Measurements from ENCODE around the gene CTNNA2.
"Not testable (repeated sequence)": the region's sequence is repeated elsewhere in the genome, so short reads cannot be mapped to it uniquely, and the experiment has no call there.

CTNNA2 gene

DNA sequence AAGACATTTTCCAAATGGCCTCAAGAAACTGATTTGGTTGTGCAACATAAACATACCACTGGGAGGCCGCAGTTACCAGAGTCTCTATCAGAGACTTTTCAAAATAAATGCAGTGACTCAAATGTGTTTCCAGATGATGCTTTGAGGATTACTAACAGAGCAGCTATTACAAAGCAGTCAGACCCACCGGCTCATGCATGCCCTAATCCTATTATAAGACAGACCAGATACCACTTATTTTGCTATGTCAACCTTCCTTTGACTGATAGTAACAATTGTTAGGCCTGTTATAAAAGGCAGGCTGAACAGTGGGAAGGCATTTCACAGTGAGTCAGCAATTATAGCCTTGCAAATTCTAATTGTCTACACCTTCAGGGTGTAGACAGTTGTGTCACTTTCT is 574.0 kb downstream of the CTNNA2 start:
- no peak for DNase-seq (ENCODE audit: low read depth)

DNA sequence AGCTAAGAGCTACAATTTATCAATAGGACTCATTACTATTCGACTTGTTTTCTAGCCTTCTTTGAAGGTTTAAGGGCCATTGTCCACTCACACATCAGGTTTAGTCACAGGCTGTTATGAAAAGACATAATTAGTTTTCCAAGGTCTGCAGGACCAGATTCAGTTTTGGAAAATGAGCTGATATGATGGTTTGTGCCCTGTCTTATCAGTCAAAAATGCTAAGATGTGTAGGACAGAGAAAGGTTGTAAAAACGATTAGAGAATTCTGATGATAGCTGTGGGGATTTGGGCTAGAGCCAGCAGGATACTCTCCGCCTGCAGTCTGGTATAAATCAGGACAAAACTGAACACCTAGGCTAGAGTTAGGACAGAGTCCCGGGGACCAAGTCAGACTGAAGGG is 578.4 kb downstream of the CTNNA2 start:
- no peak for DNase-seq (ENCODE audit: low read depth)

DNA sequence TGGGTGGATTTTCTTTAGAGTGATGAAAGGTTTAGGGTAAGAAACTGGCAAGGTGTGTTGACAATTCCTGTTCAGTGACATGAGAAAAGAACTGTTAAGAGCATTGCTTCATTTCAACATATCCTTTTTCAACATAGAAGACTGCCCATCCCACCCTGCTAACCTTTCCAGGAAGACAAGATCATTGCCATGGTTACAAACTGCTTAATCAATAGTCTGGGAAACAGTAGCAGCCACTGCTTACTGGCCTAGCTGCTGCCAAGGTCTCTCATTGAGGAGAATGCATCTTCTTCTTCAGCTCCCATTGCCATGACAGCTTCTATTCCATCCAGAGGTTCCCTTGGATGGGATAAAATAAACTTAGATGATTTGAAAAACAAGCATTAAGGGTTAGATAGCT is 579.6 kb downstream of the CTNNA2 start:
- DNase-seq (ENCODE audit: low read depth) = no peak

DNA sequence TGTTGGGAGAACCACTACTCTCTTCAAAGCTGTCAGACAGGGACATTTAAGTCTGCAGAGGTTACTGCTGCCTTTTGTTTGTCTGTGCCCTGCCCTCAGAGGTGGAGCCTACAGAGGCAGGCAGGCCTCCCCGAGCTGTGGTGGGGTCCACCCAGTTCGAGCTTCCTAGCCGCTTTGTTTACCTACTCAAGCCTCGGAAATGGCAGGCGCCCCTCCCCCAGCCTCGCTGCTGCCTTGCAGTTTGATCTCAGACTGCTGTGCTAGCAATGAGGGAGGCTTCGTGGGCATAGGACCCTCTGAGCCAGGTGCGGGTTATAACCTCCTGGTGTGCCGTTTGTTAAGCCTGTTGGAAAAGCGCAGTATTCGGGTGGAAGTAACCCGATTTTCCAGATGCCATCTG is 585.7 kb downstream of the CTNNA2 start:
- DNase-seq (ENCODE audit: low read depth) = not testable (repeated sequence)

DNA sequence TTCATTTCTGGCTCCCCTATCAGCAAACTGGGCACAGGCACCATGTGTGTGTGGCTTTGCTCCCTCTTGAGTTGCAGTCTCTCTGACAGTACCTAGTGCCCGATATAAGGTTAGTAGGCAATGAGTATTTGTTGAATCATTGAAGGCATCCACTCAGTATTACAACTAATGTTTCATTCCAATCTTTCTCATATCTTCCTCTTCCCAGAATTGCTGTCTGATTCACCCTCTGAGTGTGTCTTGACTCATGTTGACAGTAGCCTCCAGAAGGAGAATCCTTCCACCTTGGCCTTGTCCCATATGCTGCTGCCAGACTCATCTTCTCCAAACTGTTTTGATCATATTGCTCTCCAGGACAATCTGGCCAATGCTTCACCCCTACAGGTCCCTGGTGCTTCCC is 589.2 kb downstream of the CTNNA2 start:
- no peak for DNase-seq (ENCODE audit: low read depth)

DNA sequence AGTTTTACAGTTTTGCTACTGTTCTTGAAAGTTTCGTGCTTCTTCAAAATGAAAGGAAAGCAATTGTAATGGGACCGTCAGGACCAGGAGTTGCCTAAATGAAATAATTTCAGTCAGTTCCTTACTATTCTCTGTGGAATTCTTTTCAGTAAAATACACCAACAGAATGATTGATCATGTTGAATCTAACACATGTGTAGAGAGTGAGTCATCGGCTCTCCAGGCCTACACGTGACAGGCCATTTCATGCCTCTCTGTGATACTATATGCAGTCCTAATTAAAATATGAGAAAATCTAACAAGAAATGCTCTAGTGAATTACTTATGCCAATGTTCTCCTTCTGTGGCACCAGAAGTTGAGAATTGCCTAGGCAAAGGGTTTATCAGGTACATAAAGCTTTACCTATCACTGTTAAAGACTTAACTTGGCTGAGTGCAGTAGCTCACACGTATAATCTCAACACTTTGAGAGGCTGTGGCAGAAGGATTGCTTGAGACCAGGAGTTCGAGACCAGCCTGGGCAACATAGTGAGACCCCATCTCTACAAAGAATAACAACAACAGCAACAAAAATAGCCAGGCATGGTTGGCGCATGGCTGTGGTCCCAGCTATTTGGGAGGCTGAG is 592.3 kb downstream of the CTNNA2 start:
- DNase-seq (ENCODE audit: low read depth) = no peak

DNA sequence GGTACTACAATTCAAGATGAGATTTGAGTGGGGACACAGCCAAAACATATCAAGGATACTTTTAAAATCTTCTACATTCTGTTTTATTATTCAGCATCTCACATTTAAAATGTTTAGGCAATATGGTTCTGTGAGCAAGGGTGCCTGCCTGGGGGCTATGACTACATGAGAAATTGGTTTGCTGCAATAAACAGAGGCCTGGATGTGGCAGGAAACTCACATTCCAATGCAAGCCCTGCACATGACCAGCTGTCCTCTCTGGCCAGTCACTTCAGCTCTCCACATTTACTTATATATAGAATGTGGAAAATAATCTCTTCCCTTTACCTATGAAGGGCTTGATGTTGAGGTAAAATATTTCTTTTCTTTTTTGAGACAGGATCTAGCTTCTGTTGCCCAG is 598.3 kb downstream of the CTNNA2 start:
- DNase-seq (ENCODE audit: low read depth) = no peak

DNA sequence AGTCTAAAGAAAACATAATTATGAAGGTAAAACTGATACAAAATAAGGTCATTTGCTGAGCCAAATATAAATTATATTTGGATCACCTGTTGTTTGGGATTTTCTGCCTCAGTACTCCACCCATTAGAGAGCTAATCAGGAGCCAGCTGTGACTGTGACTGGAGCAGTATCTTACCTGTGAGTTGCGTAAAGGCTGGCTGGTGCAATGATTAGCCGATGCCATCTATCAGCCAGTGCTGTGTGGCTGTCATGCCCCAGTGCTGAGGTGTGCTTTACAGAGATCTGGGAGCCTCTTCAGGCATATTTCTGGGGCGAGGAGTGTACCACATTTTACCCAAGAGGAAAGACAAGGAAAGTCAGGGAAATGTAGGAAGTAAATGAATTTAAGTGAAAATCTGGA is 599.9 kb downstream of the CTNNA2 start:
- DNase-seq (ENCODE audit: low read depth) = no peak

DNA sequence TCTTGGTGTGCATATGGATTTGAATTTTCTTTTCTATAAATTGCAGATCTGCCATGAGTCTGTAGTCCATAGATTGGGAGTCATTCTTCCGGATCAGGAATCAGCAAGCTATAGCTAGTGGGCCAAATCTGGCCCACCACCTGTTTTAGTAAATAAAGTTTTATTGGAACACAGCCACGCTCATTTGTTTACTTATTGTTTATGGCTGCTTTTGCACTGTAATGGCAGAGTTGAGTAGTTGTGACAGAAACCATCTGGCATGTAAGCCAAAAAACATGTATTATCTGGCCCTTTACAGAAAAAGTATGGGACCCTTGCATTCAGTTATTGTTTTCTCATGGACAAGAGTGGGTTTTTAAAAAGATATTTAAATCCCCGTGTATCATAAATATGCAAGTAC is 600.5 kb downstream of the CTNNA2 start:
- no peak for DNase-seq (ENCODE audit: low read depth)

DNA sequence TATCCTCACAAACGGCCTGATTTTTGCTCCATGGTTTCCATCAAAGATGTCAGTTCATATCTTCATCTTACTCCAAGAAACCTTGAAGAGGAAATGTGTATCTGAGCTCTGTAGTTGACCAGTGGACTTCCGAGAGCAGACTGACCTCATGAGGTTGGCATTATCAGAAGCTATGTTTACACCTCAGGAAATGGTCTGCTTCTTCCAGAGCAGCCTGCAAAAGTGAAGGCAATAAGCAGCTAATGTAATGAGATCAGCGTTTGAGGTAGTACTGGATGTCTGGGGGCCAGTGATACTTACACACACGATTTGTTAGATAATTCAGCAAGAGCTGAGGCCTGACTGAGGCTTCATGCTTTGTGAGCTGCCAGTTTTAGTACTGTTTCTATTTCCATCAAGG is 602.0 kb downstream of the CTNNA2 start:
- no peak for DNase-seq (ENCODE audit: low read depth)

DNA sequence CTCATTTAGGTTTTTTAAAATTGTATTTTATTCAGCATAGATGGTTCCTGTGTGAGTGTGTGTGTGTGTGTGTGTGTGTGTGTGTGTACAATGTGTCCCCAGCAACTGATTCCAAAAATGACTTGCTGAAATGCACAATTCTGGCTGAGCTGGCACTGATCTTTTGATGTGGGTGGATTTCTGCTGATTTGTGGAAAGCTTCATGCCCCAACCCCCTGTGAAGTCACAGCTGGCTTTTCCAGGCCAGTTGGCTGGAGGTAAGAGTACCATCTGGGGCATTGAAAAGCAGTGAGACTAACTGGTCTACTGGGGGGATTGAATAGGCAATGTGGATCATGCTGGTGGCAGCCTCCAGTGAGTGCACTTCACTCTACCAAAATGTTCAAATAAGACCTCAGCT is 604.5 kb downstream of the CTNNA2 start:
- DNase-seq (ENCODE audit: low read depth) = no peak

DNA sequence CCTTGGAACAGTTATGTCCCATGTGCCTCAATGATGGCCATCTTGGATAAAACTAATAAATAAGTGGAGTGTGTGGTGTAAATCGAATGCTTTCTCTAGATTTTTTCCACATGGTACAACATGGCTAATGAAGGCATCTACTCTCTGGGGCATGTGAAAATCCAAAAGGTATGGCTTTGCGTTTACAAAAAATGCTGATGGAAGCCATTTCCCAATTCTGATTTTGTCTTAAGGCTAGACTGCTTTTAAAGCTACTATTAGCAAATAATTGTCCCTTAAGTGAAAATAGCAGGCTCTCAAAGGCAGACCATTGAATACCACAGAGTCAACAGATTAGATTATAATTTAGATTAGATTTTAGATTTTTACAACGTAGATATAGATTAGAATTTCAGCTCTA is 608.0 kb downstream of the CTNNA2 start:
- DNase-seq (ENCODE audit: low read depth) = no peak

DNA sequence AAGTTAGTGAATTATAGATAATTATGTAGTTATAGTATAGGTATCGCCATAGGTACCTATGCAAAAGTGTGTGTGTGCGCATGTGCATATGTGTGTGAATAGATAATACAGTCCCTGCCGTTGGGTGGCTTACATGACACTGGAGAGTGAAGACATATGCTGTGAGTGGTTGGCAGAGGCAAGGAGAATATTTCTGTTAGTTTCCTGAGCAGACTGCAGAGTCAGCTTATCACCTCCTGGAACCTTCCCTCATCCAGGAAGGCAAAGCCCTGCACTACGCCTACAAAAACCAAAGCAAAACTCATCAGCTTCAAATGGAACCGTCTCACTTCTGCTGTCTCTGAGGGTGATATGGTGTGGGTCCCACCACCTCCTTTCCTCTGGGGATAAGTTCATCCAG is 609.8 kb downstream of the CTNNA2 start:
- no peak for DNase-seq (ENCODE audit: low read depth)

DNA sequence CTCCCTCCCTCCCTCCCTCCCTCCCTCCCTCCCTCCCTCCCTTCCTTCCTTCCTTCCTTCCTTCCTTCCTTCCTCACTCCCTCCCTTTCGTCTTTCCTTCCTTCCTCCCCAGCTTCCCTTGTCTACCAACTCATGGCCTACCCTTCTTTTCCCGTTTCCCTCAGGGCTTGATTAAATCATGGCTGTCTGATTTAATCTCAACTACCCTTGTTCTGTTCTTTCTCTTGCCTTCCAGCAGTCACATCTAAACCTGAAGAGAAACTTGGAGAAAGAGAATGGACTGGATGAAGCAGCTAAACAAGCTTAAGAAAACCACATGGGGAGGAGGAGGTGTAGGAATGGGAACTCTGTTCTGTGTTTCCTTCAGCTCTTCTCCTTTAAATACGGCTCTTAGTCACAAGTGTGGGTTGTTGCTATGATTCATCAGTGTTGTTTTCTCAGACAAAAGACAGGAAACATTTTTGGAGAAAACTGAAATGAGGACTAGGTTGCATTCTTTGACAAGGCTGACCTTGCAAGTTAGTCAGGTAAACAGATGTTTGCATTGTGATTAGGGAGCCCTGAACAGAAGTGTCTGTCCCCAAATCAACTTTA is 613.8 kb downstream of the CTNNA2 start:
- no peak for DNase-seq (ENCODE audit: low read depth)

DNA sequence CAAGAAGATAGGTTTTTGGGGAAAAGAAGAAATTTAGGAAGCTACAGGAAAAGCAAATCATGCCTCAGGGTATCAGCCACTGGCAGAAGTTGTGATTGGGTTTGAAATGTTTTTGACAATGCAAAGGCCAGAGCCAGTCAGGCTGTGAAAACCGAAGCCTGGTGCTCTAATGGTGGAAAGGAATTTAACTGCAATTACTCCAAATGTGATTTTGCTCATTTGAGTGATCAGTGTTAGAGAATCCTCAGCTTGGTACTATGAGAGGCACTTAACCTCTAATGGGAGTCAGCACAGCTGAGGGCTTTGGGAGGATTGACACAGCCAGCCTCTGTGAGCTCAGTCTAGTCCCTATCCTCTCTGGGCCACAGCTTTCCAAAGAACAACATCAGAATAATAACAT is 615.2 kb downstream of the CTNNA2 start:
- no peak for DNase-seq (ENCODE audit: low read depth)

DNA sequence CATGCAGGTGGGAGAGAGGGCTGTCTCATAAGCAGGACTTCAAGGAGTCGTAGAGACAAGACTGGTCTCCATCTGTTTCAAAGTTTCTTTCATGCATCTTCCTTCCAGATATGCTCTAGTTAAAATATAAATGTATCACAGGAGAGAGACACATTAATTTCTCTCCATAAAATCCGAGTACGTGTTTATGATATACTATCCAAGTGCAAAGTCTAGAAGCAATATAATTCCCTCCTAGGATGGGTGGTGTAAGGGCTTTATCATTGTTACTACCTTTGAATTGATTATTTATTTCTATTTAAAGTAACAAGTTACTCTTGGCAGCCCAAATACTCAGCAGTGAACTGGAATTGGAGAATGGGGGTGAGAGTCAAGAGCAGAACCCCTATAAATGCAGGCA is 619.4 kb downstream of the CTNNA2 start:
- no peak for DNase-seq (ENCODE audit: low read depth)

DNA sequence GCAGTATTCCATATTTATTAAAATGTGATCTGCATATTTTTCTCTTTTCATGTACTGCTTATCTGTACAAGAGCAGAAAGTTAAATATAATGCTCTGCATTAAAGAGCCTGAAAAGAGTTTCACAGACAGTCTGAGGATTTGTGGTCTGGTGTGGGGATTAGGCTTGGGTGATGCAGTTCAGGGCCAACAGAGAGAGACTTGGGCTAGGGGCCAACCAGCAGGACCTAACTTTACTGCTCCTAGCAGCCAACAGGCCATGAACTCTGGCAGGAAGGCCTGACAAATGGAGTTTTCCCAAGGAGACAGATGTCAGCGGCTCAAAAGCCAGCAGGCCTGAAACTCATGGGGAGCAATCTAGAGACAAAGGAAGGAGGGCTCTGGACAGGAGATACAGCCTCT is 622.1 kb downstream of the CTNNA2 start:
- DNase-seq (ENCODE audit: low read depth) = no peak

DNA sequence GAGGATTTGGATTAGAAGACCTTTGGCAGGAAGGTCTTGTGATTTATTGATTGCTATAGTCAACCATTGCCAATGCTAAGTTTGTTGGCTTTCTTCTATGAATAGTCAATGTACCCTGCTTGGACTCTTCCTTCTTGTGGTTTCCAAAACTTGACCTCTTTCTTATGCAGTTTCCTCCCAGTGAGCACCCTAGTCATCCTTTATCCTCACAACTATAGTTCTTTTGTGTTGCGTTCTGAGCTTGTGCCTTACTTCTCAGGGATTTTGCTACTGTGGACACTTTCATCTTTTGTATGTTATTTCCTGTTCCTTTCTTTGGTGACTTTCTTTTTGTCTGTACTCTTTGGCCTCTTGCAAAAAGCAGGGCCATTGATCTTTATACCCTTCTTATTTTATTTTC is 623.5 kb downstream of the CTNNA2 start:
- DNase-seq (ENCODE audit: low read depth) = no peak

DNA sequence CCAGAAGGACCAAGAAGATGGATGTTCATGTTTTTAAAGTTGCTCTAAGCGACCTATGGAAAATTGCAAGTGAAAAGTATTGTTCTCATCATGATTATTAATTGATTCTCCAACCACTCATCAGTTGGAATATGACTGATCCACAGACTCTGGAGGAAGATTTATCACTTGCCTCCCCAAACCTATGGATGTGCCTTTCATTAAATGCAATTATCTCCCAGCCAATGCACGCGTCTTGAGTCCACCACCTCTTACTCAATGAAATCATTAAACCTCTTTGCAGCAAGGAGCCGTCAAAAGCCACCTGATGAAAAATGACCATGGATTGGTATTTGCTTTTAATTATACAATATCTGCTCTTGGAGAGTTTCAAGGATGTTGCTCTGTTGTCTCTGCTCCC is 626.1 kb downstream of the CTNNA2 start:
- DNase-seq (ENCODE audit: low read depth) = no peak

DNA sequence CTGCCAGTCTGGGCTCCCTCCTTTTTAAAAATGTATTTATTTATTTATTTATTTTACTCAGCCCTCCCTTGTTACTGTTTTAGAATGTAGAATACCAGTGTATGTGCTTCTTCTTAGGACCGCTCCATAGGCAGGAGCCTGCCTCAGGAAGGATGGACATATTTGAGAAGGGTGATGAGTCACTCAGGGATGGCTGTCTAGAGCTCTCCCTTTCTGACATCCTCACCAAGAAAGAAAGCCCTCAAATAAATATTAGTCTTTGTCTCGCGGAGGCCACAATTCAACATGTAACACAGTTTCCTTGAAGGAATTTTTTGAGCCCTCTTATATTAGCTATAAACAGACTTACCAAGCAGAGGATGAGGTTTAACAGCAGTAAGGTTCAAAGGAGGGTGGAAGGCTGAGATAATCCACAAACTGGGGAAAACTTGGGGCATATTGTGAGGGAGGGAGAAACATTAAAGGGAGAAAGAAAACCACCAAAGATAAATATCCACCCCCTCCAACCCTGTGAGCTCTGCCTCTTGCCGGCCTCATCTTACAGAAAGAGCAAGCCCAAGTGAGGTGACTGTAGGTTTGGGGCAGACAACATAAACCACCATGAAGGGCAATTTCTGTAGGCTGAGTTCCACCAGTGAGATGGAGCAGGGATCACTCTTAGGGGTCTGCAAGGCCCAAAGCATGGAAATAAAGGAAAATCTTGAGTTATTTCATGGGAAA is 628.3 kb downstream of the CTNNA2 start:
- no peak for DNase-seq (ENCODE audit: low read depth)

DNA sequence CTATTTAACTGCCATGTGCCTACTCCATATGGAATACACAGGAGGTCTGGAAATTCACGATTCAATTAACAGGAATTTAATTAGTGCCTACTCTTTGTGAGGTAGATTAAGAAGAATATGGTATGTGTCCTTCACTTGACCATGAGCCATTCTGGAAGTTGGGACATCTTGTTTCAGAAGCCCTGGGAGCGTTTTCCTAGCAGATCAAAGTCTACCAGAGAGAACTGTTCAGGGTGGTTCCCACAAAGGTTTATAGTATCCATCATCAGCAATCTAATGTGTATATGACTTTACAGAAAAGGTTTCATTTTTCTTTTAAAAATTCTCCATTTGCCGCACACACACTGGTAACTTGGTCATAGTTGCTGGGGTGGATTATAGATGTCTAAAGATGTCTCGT is 632.6 kb downstream of the CTNNA2 start:
- no peak for DNase-seq (ENCODE audit: low read depth)

DNA sequence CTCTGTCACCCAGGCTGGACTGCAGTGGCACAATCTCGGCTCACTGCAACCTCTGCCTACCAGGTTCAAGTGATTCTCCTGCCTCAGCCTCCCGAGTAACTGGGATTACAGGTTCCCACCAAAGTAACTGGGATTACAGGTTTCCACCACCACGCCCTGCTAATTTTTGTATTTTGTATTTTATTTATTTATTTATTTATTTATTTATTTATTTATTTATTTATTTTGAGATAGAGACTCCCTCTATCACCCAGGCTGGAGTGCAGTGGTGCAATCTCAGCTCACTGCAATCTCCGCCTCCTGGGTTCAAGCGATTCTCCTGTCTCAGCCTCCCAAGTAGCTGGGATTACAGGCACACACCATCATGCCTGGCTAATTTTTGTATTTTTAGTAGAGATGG is 633.9 kb downstream of the CTNNA2 start:
- DNase-seq (ENCODE audit: low read depth) = not testable (repeated sequence)

DNA sequence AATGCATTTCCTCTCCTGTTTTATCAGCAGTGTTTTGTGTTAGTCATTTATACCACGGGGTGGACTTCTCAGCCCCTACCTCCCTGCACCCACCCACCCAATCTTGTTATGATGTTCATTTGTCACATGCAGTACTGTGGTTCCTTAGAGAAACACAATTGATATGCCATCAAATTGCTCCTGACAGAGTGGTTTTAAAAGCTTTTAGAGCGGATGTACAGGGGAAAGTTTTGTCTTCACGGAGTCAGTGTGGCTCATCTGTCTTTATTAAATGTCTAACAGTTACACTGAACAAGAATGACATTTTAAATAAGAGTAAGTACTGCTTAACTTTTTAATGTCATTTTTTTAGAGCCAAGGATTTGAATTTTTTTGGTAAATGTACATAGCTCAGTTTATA is 634.8 kb downstream of the CTNNA2 start:
- no peak for DNase-seq (ENCODE audit: low read depth)

DNA sequence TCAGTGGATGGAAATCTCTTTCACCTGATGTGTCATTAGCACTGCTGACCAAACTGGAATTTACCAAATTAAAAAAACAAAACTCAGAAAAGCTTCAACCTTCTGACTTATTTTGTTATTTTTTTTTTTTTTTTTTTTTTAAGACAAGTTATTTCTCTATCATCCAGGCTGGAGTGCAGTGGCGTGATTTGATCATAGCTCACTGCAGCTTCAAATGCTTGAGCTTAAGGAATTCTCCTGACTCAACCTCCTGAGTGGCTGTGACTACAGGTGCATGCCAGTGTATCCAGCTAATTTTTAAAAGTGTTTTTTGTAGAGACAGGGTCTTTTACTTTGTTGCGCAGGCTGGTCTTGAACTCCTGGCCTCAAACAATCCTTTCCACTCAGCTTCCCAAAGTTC is 636.1 kb downstream of the CTNNA2 start:
- no peak for DNase-seq (ENCODE audit: low read depth)

All from activated T-cell treated with anti-CD3 and anti-CD28 coated beads for 1 hour (primary cell).